GM12864 (cell line): ENCODE results near the gene TOX2.

ENCODE experiments used
- DNase-seq: peaks from one replicate; pipeline ENCODE4 v3.0.0-alpha.2; 2011; ENCODE audit warnings: low read depth
- H3K4me3 ChIP-seq: 2 replicates; pipeline ENCODE4 v1.5.1; 2011; ENCODE audit warnings: mild to moderate bottlenecking, low read depth, low read length, control low read depth
- TF ChIP-seq, protein P1 (sequence below): IDR thresholded peaks from 2 replicates; pipeline ENCODE4 v1.5.1; 2011; ENCODE audit warnings: low read depth, mild to moderate bottlenecking, moderate library complexity, low read length, control low read depth, inconsistent platforms; ENCODE audit errors: missing control alignments

Gene TOX2

DNA sequence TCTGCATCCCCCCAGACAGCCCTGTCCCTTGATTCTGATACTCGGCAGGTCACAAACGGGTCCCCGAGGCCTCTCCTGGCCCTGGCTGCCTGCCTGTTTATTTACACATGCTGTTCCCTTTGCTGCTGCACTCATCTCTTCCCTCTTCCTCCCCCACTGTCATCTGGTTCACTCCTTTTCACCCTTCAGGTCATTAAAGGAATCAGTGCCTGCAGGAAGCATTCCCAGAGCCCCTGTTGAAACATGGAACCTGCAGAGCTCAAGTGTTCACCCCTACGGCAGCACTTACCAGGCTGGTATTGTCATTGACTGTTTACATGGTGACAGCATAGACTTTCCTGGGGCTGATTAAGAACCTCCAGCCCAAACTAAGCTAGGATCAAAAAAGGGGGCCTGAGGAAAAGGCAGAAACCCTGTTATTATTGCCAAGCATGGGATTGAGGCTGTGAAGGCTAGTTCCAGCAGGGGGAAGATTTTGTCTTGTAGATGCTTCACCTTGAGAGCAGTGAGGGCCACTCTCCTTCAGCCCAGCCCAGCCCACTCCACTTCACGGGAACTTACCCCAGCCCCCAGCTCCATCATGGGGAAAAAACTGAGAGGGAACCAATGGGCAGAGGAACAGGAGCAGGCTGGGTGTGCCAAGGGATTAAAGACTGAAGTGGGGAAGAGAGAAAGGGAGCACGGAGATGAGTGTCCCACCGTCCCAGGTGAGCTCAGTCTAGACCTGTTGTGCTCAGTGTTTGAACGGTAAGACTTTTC, 199.1 kb downstream of the TOX2 start:
- TF ChIP-seq, protein P1, sequence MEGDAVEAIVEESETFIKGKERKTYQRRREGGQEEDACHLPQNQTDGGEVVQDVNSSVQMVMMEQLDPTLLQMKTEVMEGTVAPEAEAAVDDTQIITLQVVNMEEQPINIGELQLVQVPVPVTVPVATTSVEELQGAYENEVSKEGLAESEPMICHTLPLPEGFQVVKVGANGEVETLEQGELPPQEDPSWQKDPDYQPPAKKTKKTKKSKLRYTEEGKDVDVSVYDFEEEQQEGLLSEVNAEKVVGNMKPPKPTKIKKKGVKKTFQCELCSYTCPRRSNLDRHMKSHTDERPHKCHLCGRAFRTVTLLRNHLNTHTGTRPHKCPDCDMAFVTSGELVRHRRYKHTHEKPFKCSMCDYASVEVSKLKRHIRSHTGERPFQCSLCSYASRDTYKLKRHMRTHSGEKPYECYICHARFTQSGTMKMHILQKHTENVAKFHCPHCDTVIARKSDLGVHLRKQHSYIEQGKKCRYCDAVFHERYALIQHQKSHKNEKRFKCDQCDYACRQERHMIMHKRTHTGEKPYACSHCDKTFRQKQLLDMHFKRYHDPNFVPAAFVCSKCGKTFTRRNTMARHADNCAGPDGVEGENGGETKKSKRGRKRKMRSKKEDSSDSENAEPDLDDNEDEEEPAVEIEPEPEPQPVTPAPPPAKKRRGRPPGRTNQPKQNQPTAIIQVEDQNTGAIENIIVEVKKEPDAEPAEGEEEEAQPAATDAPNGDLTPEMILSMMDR: no peak
- no peak for DNase-seq

DNA sequence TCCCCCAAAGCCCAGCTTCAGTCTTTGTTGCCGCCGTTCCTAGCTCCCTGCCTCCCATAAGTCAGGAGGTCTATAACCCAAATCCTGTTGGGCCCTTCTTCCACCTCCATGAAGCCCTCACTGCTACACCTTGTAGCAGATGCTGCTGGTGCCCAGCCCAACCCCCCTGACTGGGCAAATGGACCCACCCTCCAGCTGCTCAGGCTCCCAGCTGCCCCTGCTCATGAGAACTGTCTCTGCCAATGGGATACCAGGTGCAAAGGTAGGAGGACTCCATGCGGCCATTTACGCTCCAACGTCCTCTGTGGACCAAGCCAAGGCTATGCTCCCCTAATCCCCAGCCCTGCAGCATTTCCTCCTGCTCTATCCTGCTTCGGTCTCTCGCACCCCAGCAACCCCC, 200.5 kb downstream of the TOX2 start:
- DNase-seq: no peak
- H3K4me3 ChIP-seq: no peak overlapping the region
- TF ChIP-seq, protein P1: no peak

More for the DNA sequence above, 199.1 kb downstream of the TOX2 start:
- H3K4me3 ChIP-seq: no peak overlapping the region

DNA sequence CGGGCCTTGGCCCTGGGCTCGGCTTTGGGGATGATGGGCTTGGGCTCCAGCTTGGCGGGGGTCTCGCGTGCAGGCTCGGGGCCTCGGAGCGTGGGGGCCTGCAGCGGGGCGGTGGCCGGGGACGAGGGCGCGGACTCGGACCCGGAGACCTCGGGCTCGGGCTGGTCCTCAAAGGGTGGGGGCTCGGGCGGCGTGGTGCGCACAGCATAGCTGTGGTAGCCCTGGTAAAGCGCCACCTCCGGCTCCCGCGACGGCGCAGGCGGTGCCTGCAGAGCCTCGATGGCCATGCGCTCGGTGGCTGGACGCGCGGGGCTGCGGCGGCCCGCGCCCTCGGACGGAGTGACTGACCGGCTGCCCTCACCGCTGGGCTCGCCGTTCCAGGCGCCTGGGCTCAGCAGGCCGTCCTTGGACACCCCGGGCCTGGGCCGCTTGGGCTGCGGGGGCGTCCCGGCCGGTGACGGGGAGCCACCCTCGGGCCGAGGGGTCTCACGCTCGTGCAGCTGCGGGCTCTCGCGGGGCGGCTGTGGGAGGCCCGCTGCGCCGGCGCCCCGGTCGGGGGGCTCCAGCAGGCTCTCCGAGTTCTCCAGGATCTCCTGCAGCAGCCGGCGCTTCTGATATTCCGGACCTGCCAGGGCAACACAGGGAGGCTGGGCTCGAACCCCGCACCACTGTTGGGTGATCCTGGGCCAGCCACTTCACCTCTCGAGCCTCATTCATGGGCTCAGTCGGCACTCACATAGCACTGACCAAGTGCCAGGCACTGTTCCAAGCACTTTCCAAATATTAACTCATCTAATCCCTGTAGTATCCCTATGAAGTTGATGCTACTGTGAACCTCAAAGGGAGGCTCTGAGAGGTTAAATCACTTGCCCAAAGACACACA, 201.4 kb downstream of the TOX2 start:
- H3K4me3 ChIP-seq: no peak overlapping the region
- TF ChIP-seq, protein P1: no peak

DNA sequence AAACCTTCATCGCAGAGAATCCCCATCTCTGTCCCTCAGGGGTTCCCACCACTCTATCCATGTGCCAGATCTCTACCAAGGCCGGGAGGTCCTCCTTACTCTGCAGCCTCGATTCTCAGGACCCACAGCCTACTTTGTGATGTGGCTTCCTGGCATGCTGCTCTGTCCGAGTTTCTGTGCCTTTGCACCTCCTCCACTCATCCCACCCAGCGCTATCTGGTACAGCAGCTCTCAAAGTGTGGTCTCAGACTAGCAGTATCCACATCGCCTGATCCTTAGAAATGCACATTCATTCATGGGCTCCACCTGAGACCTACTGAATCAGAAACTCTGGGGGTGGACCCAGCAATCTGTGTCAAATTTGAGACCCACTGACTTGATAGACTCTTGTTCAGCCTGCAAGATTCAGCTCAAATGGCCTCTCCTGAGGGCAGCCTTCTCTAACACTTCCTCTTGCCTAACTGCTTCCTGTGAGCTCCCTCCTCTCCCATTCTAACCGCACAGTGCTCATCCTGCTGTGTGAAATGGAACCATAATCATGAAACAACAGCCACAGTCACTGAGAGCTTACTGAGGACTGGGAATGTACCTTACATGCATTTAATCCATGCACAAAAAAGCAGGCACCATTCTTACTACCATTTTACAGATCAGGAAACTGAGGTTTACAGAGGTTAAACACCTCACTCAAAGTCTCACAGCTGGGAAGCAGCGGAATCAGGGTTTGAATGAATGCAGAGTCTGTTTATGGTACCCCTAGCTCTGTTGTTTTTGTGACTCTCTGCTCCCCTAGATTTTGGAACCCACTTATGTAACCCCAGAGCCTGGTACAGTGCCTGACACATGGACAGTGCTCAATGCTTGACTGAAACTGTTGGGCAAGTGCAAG, 202.9 kb downstream of the TOX2 start:
- no peak overlapping the region for H3K4me3 ChIP-seq
- no peak for DNase-seq
- TF ChIP-seq, protein P1: no peak

More for the DNA sequence above, 201.4 kb downstream of the TOX2 start:
- no peak for DNase-seq

DNA sequence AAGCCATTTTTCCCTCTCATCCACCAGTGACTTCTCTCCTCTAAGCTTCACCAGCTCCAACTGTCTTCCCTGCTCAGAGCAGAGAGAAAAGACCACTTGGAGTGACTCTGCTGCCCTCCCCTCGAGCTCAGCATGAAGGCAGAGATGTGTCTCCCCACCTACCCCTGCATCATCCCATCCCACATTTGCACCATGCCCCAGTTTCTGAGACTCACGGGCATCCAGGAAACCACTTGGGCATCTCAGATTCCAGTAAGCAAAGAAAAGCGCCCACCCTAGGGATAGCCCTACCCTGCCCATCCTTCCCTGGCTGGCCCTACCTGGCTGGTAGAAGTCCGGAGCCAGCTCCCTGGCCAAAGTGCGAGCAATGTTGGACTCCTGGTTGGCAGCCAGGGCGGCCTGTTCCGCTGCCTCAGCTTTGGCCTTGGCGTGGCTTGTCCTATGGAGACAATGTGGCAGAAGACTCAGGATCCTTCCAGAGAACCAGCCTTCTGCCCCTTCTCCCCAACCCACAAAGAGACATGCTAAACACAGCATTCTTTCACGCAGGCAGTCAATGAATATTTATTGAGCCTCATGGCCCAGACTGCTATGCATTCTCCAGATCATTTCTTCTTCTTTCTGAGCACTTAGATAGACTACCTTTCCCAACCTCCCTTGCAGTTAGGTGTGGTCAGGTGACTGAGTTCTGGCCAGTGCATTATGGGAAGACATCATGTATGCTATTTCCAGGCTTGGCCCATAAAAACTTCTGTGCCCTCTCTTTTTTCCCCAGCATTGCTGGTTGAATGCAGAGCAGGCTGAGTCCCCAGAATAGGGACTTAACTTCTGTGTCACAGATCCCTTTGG, 203.8 kb downstream of the TOX2 start:
- H3K4me3 ChIP-seq: no peak overlapping the region
- DNase-seq: no peak
- TF ChIP-seq, protein P1: no peak
